ENCODE results near the gene TTLL12.

The TTLL12 gene

GRCh38 chr22:43216738-43217137, 29.8 kb upstream of the TTLL12 start:
- in situ Hi-C loops (cut with HindIII; ENCODE audit: low sequenced_read_pairs): no loop called here

GRCh38 chr22:43213962-43214361, 27.0 kb upstream of the TTLL12 start:
- in situ Hi-C loops (cut with HindIII; ENCODE audit: low sequenced_read_pairs): no loop called here

GRCh38 chr22:43213051-43213450, 26.1 kb upstream of the TTLL12 start:
- in situ Hi-C loops (cut with HindIII; ENCODE audit: low sequenced_read_pairs): no loop called here

GRCh38 chr22:43212434-43212952, 25.6 kb upstream of the TTLL12 start:
- in situ Hi-C loops (cut with HindIII; ENCODE audit: low sequenced_read_pairs): no loop called here

GRCh38 chr22:43211941-43212433, 25.1 kb upstream of the TTLL12 start:
- in situ Hi-C loops (cut with HindIII; ENCODE audit: low sequenced_read_pairs): no loop called here

GRCh38 chr22:43210631-43211515, 23.9 kb upstream of the TTLL12 start:
- in situ Hi-C loops (cut with HindIII; ENCODE audit: low sequenced_read_pairs): no loop called here

- in situ Hi-C loops (cut with HindIII; ENCODE audit: low sequenced_read_pairs): no loop called here
These were observed 23.0 kb upstream of the TTLL12 start for GRCh38 chr22:43209971-43210370.

- in situ Hi-C loops (cut with HindIII; ENCODE audit: low sequenced_read_pairs): no loop called here
These were observed 22.6 kb upstream of the TTLL12 start for GRCh38 chr22:43209523-43209890.

- in situ Hi-C loops (cut with HindIII; ENCODE audit: low sequenced_read_pairs): no loop called here
These were observed 22.0 kb upstream of the TTLL12 start for GRCh38 chr22:43208703-43209522.

- in situ Hi-C loops (cut with HindIII; ENCODE audit: low sequenced_read_pairs): no loop called here
These were observed 21.1 kb upstream of the TTLL12 start for GRCh38 chr22:43207849-43208702.

GRCh38 chr22:43207386-43207785, 20.5 kb upstream of the TTLL12 start:
- in situ Hi-C loops (cut with HindIII; ENCODE audit: low sequenced_read_pairs): no loop called here

- in situ Hi-C loops (cut with HindIII; ENCODE audit: low sequenced_read_pairs): no loop called here
These were observed 19.7 kb upstream of the TTLL12 start for GRCh38 chr22:43206509-43207161.

- in situ Hi-C loops (cut with HindIII; ENCODE audit: low sequenced_read_pairs): no loop called here
These were observed 19.0 kb upstream of the TTLL12 start for GRCh38 chr22:43205748-43206508.

GRCh38 chr22:43205261-43205691, 18.3 kb upstream of the TTLL12 start:
- in situ Hi-C loops (cut with HindIII; ENCODE audit: low sequenced_read_pairs): no loop called here

GRCh38 chr22:43203471-43203981, 16.6 kb upstream of the TTLL12 start:
- in situ Hi-C loops (cut with HindIII; ENCODE audit: low sequenced_read_pairs): no loop called here

- in situ Hi-C loops (cut with HindIII; ENCODE audit: low sequenced_read_pairs): no loop called here
These were observed 15.9 kb upstream of the TTLL12 start for GRCh38 chr22:43202756-43203410.

GRCh38 chr22:43202326-43202725, 15.4 kb upstream of the TTLL12 start:
- in situ Hi-C loops (cut with HindIII; ENCODE audit: low sequenced_read_pairs): no loop called here

- in situ Hi-C loops (cut with HindIII; ENCODE audit: low sequenced_read_pairs): no loop called here
These were observed 14.7 kb upstream of the TTLL12 start for GRCh38 chr22:43201486-43202219.
